Calu3 (cell line): Measurements from ENCODE around the gene DLG3. TPM values are rescaled to one million over a fixed set of nuclear protein-coding genes. Genes with fewer than 3 reads are reported as not detected.

Source experiments
- BruUV-seq: library from RNA; stranded (reverse); fragments of 400-500 nt; replicated peaks from 2 replicates; lab custom pipeline; 2021; lab: Mats Ljungman, UMichigan
- CTCF ChIA-PET: fragments of 300-600 bp; sonication (Branson Sonifier 250); formaldehyde crosslinking; loops from one replicate; lab custom pipeline; 2022; ENCODE audit warnings: antibody characterized with exemption; lab: Charles Lee
- DNase-seq: peaks from one replicate; pipeline ENCODE4 v3.0.0; 2022
- H3K27ac Mint-ChIP-seq: one replicate; pipeline ENCODE4 v1.8.0; 2022; ENCODE audit warnings: mixed read lengths; ENCODE audit not compliant: unreplicated experiment
- H3K27me3 Mint-ChIP-seq: one replicate; pipeline ENCODE4 v1.8.0; 2022; ENCODE audit warnings: mixed read lengths; ENCODE audit not compliant: unreplicated experiment
- H3K36me3 Mint-ChIP-seq: one replicate; pipeline ENCODE4 v1.8.0; 2022; ENCODE audit warnings: mild to moderate bottlenecking, moderate library complexity, mixed read lengths; ENCODE audit not compliant: insufficient read depth, unreplicated experiment
- H3K4me1 Mint-ChIP-seq: one replicate; pipeline ENCODE4 v1.8.0; 2022; ENCODE audit warnings: mild to moderate bottlenecking, low read depth, mixed read lengths; ENCODE audit not compliant: unreplicated experiment
- H3K4me3 Mint-ChIP-seq: one replicate; pipeline ENCODE4 v1.8.0; 2022; ENCODE audit warnings: mild to moderate bottlenecking, low read depth, moderate library complexity, mixed read lengths; ENCODE audit not compliant: unreplicated experiment
- H3K9me3 Mint-ChIP-seq: one replicate; pipeline ENCODE4 v1.8.0; 2022; ENCODE audit warnings: low read depth, mixed read lengths; ENCODE audit not compliant: unreplicated experiment
- CTCF ChIP-seq: fragments of 200-600 bp; IDR thresholded peaks from one replicate; pipeline ENCODE4 v1.8.0; 2022; ENCODE audit warnings: antibody characterized with exemption; ENCODE audit not compliant: unreplicated experiment
- intact Hi-C: fragments of 100-400 bp; cut with micrococcal nuclease; formaldehyde crosslinking; loops from one replicate; pipeline ENCODE4 v1.10.0; 2022; ENCODE audit not compliant: unreplicated experiment
- total RNA-seq: library from RNA; stranded (reverse); gene quantifications from 2 replicates; pipeline ENCODE4 v1.2.3, GENCODE V29; 2022

Gene DLG3
- total RNA-seq, 1 experiment from 2014 or later, result 55.8 TPM

GRCh38 chrX:70477734-70478075 is 33.1 kb downstream of the DLG3 start:
- peaks cover 26% of the 10 kb centered on the region for H3K36me3 Mint-ChIP-seq
- H3K4me1 Mint-ChIP-seq, result peaks cover 68% of the 10 kb centered on the region
- DNase-seq, result no peak
- H3K27ac Mint-ChIP-seq, result peak overlapping the region; percentile 96
- no TSS peak for BruUV-seq
- CTCF ChIA-PET, result interaction anchor here (0.6 to 1.2 kb wide), 3 partner anchors 8 to 37 kb away, joined by 3 to 4 read pairs (median 3); no protein-coding TSS in a partner anchor
- H3K27me3 Mint-ChIP-seq, result no peaks in the 10 kb centered on the region
- no peaks in the 10 kb centered on the region for H3K9me3 Mint-ChIP-seq
- intact Hi-C loops, result loop anchor here (5.0 kb wide), 2 partner anchors 50 to 75 kb away; no protein-coding TSS in a partner anchor
- no peak for TF ChIP-seq CTCF
- H3K4me3 Mint-ChIP-seq, result peak overlapping the region; percentile 56

- TSS peak; percentile 72 for BruUV-seq
- Mint-ChIP-seq H3K9me3 (no peaks in the 10 kb centered on the region), H3K4me1 (peaks cover 68% of the 10 kb centered on the region), H3K4me3 (peak overlapping the region; percentile 56), H3K36me3 (peaks cover 26% of the 10 kb centered on the region), H3K27me3 (no peaks in the 10 kb centered on the region), H3K27ac (peak overlapping the region; percentile 96)
- TF ChIP-seq CTCF, result no peak
- DNase-seq, result no peak
- CTCF ChIA-PET, result interaction anchor here (1.1 to 2.5 kb wide), 4 partner anchors 23 to 75 kb away, joined by 3 to 11 read pairs (median 5); no protein-coding TSS in a partner anchor
- intact Hi-C loops, result loop anchor here (5.0 kb wide), 2 partner anchors 49 to 74 kb away; no protein-coding TSS in a partner anchor
Measured at GRCh38 chrX:70478526-70479245, 34.1 kb downstream of the DLG3 start.

- peaks cover 62% of the 10 kb centered on the region for H3K4me1 Mint-ChIP-seq
- BruUV-seq, result no TSS peak
- H3K9me3 Mint-ChIP-seq, result no peaks in the 10 kb centered on the region
Measured at GRCh38 chrX:70479247-70479921, 34.7 kb downstream of the DLG3 start.

More at GRCh38 chrX:70479247-70479921, 34.7 kb downstream of the DLG3 start:
- no peak for TF ChIP-seq CTCF
- peak overlapping the region; percentile 56 for H3K4me3 Mint-ChIP-seq
- H3K27me3 Mint-ChIP-seq, result no peaks in the 10 kb centered on the region
- H3K27ac Mint-ChIP-seq, result peak overlapping the region; percentile 96
- no peak for DNase-seq
- intact Hi-C loops, result loop anchor here (5.0 kb wide), 2 partner anchors 48 to 73 kb away; no protein-coding TSS in a partner anchor
- H3K36me3 Mint-ChIP-seq, result peaks cover 27% of the 10 kb centered on the region
- CTCF ChIA-PET, result interaction anchor here (0.7 to 2.5 kb wide), 6 partner anchors 23 to 74 kb away, joined by 3 to 11 read pairs (median 4); no protein-coding TSS in a partner anchor
